Osteocyte (in vitro differentiated cells): ENCODE measurements around the gene APBA1. TPM values are rescaled to one million over a fixed set of nuclear protein-coding genes. Genes with fewer than 3 reads are reported as not detected.

Source experiments
- DNase-seq: peaks from one replicate; pipeline ENCODE4 v3.0.0; 2021; ENCODE audit warnings: mixed read lengths; ENCODE audit not compliant: unreplicated experiment; ENCODE audit errors: extremely low spot score
- H3K27ac Mint-ChIP-seq: one replicate; pipeline ENCODE4 v1.8.0; 2021; ENCODE audit warnings: mild to moderate bottlenecking, mixed read lengths; ENCODE audit not compliant: unreplicated experiment
- H3K27me3 Mint-ChIP-seq: one replicate; pipeline ENCODE4 v1.8.0; 2021; ENCODE audit warnings: mixed read lengths; ENCODE audit not compliant: unreplicated experiment
- H3K36me3 Mint-ChIP-seq: one replicate; pipeline ENCODE4 v1.8.0; 2021; ENCODE audit warnings: mixed read lengths; ENCODE audit not compliant: unreplicated experiment
- H3K4me1 Mint-ChIP-seq: one replicate; pipeline ENCODE4 v1.8.0; 2021; ENCODE audit warnings: mixed read lengths; ENCODE audit not compliant: unreplicated experiment
- H3K4me3 Mint-ChIP-seq: one replicate; pipeline ENCODE4 v1.8.0; 2021; ENCODE audit warnings: mild to moderate bottlenecking, moderate library complexity, mixed read lengths; ENCODE audit not compliant: unreplicated experiment
- H3K9me3 Mint-ChIP-seq: one replicate; pipeline ENCODE4 v1.8.0; 2021; ENCODE audit warnings: mixed read lengths; ENCODE audit not compliant: unreplicated experiment
- total RNA-seq: library from RNA; stranded (reverse); gene quantifications from 2 replicates; pipeline ENCODE4 v1.2.1, GENCODE V29; 2021
- TF ChIP-seq, protein P1 (sequence below): fragments of 200-600 bp; sonication (generic); IDR thresholded peaks from 2 replicates; pipeline ENCODE4 v1.5.0; 2021; ENCODE audit warnings: antibody characterized with exemption, mild to moderate bottlenecking, moderate library complexity

Gene APBA1
- total RNA-seq, 1 donor from 2014 or later = 5.2 TPM

DNA sequence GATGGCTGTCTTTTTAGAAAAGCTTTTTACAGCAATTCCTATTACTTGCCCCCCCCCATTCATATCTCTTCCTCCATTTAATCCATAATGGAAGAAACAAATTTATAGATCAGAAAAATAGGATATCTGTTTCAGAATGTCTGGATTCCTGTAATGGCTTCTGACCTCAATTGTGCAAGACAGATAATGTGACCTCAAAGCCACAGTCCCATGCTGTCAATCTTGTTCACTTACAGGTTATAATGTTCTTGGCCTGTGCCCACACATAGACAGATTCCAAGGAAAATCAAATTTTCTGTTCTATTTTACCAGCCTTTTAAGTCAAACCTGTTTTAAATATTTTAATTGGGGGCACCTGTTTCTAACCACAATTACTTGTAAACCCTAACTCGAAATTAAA, 203.8 kb downstream of the APBA1 start:
- TF ChIP-seq, protein P1, sequence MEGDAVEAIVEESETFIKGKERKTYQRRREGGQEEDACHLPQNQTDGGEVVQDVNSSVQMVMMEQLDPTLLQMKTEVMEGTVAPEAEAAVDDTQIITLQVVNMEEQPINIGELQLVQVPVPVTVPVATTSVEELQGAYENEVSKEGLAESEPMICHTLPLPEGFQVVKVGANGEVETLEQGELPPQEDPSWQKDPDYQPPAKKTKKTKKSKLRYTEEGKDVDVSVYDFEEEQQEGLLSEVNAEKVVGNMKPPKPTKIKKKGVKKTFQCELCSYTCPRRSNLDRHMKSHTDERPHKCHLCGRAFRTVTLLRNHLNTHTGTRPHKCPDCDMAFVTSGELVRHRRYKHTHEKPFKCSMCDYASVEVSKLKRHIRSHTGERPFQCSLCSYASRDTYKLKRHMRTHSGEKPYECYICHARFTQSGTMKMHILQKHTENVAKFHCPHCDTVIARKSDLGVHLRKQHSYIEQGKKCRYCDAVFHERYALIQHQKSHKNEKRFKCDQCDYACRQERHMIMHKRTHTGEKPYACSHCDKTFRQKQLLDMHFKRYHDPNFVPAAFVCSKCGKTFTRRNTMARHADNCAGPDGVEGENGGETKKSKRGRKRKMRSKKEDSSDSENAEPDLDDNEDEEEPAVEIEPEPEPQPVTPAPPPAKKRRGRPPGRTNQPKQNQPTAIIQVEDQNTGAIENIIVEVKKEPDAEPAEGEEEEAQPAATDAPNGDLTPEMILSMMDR = no peak

DNA sequence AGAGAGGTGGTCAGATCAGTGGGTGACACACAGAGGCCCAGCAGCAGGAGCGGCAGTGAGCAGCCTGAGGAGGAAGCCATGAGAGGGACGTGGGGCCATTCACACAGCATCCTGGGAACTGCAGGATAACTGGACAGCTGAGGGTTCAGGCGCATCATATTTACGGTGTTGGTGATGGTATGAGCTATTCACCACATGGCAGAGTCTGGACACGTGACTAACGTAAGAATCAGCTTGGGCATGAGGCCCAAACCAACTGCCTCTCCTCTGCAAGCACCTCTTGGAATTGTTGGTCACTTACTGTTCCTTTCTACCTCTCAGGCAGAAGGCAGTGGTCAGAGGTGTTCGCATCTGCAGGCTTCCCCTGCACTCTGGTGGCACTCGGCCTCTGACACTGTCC, 206.0 kb downstream of the APBA1 start:
- H3K36me3 Mint-ChIP-seq = no peaks in the 10 kb centered on the region
- no peaks in the 10 kb centered on the region for H3K9me3 Mint-ChIP-seq
- H3K27me3 Mint-ChIP-seq = no peaks in the 10 kb centered on the region
- TF ChIP-seq, protein P1 = no peak
- no peaks in the 10 kb centered on the region for H3K4me1 Mint-ChIP-seq
- no peak overlapping the region for H3K4me3 Mint-ChIP-seq
- DNase-seq = peak; percentile 63
- no peak overlapping the region for H3K27ac Mint-ChIP-seq

More for the DNA sequence above, 203.8 kb downstream of the APBA1 start:
- H3K36me3 Mint-ChIP-seq = no peaks in the 10 kb centered on the region
- peak; percentile 0 for DNase-seq
- H3K9me3 Mint-ChIP-seq = no peaks in the 10 kb centered on the region
- H3K4me1 Mint-ChIP-seq = no peaks in the 10 kb centered on the region
- H3K27me3 Mint-ChIP-seq = no peaks in the 10 kb centered on the region
- no peak overlapping the region for H3K4me3 Mint-ChIP-seq
- H3K27ac Mint-ChIP-seq = no peak overlapping the region

DNA sequence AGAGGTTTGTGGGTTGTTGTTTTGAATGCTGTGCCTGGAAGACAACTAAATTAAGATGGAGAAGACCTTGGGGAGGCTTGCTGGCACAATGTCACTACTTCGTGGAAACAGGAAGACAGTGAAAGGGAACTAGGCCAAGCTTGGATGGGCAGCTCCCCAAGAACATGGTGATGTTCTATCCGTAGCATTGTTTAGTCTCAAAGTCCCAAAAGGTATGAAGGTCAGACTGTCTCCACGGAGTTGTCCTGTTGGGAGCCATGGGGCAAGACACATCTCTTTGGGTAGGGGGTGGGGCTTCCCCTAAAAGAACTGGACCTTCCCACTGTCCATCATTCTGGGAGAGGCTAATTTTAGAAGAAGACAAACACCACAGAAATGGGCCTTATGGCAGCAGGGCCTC, 206.7 kb downstream of the APBA1 start:
- TF ChIP-seq, protein P1 = no peak
- no peak for DNase-seq
- no peak overlapping the region for H3K27ac Mint-ChIP-seq

DNA sequence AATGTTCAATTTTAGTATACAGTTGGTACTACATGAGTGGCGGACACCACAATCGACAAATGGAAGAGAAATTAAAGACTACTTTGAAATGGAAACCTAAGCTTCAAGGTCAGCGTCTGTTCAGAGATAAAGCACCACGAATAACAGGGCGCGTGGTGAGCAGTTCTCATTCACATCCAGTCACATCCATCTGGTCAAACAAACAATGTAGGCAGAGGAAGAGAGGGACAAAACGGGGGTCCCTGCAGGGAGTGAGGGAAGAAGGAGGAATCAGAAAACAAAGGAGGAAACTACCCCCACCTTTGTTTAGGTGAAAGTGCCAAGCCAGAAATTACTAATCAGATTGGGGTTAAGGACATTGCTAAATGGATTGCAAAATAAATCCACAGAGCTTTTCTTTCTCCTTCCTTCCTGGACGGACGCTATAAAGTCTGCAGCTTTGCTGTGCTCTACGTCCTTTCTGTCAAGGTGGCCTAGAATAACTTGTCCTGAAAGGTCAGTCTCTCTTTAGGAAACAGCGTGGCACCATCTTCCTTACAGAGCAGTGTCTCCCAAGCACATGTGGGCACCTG, 208.6 kb downstream of the APBA1 start:
- Mint-ChIP-seq H3K4me3 (no peak overlapping the region), H3K4me1 (no peaks in the 10 kb centered on the region), H3K27ac (no peak overlapping the region), H3K9me3 (no peaks in the 10 kb centered on the region), H3K27me3 (no peaks in the 10 kb centered on the region), H3K36me3 (no peaks in the 10 kb centered on the region)
- TF ChIP-seq, protein P1 = no peak
- DNase-seq = peak; percentile 49

More for the DNA sequence above, 206.7 kb downstream of the APBA1 start:
- no peaks in the 10 kb centered on the region for H3K36me3 Mint-ChIP-seq
- no peaks in the 10 kb centered on the region for H3K4me1 Mint-ChIP-seq
- H3K27me3 Mint-ChIP-seq = no peaks in the 10 kb centered on the region
- H3K9me3 Mint-ChIP-seq = no peaks in the 10 kb centered on the region
- no peak overlapping the region for H3K4me3 Mint-ChIP-seq

DNA sequence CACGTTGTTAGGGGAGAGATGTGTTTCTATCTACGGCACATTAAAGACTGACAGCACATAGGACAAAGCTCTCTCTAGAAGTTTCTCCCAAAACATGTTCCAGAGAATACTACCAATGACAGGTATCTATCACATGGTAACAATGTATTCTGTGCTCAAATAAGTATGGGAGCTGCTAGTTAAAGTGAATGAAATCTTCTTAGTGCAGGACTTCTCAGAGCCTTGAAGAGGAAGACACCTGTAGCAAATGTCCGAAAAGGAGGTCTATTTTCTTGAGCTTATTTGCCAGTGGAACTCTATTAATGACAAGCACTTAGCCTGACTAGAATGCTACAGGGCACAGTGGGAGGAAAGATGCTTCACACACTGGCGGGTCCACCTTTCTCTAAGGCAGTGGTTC, 209.8 kb downstream of the APBA1 start:
- no peaks in the 10 kb centered on the region for H3K4me1 Mint-ChIP-seq
- no peak for DNase-seq
- TF ChIP-seq, protein P1 = no peak
- H3K27ac Mint-ChIP-seq = no peak overlapping the region
- no peaks in the 10 kb centered on the region for H3K9me3 Mint-ChIP-seq
- H3K4me3 Mint-ChIP-seq = no peak overlapping the region
- H3K27me3 Mint-ChIP-seq = no peaks in the 10 kb centered on the region
- H3K36me3 Mint-ChIP-seq = no peaks in the 10 kb centered on the region
